ENCODE data around the gene CRABP1.
"Not testable (repeated sequence)": the region's sequence is repeated elsewhere in the genome, so short reads cannot be mapped to it uniquely, and the experiment has no call there.

Gene CRABP1

DNA sequence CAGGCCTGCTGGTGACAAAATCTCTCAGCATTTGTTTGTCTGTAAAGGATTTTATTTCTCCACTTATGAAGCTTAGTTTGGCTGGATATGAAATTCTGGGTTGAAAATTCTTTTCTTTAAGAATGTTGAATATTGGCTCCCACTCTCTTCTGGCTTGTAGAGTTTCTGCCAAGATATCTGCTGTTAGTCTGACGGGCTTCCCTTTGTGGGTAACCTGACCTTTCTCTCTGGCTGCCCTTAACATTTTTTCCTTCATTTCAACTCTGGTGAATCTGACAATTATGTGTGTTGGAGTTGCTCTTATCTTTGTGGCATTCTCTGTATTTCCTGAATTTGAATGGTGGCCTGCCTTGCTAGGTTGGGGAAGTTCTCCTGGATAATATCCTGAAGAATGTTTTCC is 40.0 kb downstream of the CRABP1 start:
- not testable (repeated sequence) for DNase-seq

GRCh38 chr15:78382114-78382880 is 42.1 kb downstream of the CRABP1 start:
- no peak for DNase-seq

DNA sequence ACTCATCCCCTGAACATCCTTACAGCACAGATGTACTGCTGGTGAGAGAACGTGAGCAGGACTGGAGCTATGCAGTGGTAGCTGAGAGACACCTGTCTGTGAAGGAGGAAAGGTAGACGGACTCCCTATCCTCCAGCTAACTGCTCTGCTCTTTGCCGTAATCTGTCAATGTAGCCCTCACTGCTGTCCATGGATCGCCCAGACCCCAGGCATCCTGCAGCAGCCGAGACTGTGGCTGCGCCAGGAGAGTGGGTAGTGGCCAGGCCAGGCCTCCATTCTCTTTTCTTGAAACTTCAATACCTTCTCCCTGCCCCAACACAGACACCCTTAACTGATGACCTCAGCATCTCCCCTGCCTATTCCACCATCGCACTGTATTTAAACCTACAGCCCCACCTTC is 44.5 kb downstream of the CRABP1 start:
- DNase-seq: no peak

DNA sequence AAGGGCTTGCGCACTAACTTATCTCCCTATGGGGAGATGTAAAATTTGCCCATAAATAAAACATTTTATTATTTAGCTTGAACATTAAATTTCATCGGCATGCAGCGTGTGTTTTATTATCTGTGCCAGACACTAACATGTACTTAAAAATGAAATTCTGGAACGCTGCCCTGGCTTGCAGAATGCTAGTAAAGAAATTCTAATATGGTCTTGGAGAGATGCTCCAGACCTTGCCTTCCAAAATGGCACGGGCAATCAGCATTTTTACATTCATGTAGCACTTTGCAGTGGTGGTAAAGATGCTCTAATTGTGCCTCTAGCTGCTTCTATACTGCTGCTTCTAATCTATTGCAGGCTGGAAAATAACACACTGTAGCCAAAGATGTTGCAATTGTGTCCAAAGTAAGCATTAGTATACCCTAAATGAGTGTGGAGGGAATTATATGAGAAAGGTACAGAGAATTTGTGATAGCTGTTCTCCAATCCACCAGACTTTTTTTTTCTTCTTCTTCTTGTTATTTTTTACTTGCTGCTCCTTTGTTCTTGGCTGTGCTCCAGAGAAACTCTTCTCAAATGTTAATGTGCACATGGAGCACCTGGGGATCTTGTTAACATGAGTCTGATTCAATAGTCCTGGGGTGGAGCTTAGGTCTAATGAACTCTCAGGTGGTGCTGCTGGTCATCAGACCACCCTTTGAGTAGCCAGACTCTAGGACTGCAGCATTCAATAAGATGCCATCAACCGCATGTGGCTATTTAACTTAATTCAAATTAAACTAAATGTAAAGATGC is 47.3 kb downstream of the CRABP1 start:
- no peak for DNase-seq

GRCh38 chr15:78388865-78389264 is 48.7 kb downstream of the CRABP1 start:
- DNase-seq: no peak

DNA sequence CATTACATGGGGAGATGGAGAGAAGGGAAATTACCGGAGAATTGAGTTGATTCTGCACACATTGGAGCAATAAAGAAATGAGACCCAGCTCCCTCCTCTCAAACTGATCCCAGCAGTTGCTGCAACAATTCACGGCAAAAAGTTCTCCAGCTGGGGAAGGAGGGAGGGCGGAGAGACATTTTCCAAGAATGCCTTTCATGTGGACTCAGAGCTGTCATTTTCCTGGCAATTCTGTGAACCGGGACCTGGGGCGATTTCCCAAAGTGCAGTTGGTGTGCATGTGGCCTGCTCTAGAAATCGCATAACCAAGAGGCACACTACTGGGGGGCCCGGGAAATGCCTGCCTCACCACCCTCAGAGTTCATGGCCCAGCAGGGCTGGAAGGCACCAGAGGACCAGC is 49.2 kb downstream of the CRABP1 start:
- no peak for DNase-seq

- no peak for DNase-seq
Observed at GRCh38 chr15:78389738-78390137, 49.6 kb downstream of the CRABP1 start.

- no peak for DNase-seq
Observed at GRCh38 chr15:78390242-78390641, 50.1 kb downstream of the CRABP1 start.

DNA sequence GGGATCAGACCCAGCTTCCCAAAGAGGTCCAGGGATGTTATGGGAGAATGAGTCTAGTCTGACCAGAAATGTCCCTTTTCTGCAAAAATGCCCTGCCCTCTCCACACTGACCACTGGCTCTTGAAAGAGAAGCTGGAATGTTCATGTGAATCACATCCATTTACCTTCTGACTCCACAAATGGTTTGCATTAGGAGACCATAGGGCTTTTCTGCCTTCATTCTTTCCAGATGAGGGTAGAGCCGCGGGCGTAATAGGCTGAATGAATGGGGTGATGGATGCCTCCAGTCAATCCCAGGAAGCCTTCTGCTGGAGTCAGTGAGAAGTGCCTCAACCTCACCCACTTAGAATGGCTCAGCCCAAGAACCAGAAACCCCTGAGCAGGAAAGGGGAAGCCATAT is 50.7 kb downstream of the CRABP1 start:
- no peak for DNase-seq

DNA sequence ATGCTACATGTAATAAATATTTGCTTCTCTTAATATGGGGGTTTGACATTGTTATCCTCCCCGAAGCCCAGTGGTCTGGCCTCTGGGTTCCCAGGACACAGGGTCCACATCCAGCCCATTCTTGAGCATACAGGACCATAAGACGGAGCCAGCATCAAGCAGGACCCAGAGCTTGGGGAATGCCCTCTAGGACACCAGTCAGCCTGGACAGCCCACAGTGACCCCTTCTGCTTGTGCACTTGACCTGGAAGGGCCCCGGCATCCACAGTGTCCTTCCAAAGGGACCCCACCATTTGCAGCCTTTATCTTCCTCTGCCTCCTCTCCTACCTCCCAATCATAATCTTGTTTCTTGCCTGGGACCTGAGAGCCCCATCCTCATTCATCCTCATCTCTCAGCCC is 51.6 kb downstream of the CRABP1 start:
- DNase-seq: no peak

DNA sequence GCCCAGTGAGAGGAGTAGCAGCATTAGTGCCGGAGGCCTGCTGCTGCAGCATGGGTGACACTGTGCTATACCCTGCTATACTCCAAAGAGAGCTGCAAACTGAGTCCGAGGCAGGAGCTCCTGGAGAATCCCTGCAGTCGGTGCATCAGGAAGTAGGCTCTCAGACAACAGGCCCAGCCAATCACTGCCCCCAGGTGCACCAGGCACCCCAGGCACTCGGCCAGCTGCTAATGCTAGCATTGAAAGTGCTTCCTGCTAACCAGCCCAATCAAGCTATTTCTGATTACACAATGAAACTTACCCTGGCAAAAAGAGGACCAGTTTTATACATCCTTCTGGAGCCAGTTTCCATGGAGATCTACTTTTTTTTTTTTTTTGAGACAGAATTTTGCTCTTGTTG is 52.3 kb downstream of the CRABP1 start:
- no peak for DNase-seq

- no peak for DNase-seq
Observed at GRCh38 chr15:78393137-78393536, 53.0 kb downstream of the CRABP1 start.

DNA sequence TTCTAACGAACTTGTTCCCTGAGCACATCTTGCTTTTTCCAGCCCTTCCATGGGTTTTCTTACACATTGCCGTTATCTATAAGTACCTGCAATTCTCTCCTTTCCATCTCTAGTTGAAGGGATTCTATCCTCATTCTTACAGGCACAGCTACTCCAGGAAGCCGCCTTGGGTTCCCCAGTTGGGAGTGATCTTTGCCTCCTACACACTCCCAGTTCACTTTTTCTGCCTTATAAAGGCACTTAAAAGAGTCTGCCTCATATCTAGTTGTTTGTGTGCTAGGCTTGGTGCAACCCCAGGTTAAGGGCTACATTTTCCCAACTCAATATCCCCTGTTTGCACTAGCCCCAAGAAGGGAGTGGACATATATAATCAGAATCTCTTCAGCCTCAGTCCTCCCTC is 53.9 kb downstream of the CRABP1 start:
- no peak for DNase-seq

- DNase-seq: no peak
Observed at GRCh38 chr15:78394981-78395616, 54.9 kb downstream of the CRABP1 start.

GRCh38 chr15:78396186-78396814 is 56.1 kb downstream of the CRABP1 start:
- DNase-seq: no peak

DNA sequence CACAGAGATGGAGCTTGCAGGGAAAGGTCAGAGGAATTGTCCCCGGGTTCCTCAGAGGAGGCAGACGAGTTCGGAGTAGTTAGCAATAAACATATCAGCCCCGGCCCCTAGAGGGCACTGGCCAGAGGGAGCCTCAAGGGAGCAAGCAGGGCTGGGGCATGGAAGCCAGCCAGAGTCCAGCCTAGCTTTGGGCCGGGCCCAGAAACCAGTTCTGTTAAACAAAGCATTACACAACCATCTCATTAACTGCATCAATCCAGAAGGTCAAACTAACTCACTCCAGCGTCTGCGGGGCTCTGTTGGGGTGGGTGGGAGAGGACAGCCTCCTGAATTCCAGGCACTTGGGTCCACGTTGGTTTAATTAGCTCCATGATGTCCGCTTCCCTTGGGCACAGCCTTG is 56.8 kb downstream of the CRABP1 start:
- no peak for DNase-seq

DNA sequence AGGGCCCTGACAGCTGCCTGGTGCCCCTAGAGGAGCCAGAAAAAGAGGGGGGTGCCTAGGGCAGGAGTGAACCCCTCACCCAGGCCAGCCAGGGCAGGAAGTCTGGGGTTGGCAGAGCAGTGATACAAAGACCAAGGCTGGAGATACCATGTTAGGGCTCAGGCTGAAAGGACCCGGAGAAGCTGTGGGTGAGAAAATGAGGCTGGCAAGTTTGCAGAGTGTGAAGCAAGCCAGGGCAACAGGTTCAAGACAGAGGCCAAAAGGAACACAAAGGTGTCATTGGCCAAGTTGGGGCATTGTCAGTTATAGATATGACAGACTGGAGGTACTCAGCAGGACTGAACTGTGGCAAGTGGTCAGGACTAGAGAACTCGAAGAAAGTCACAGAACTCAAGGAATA is 57.2 kb downstream of the CRABP1 start:
- DNase-seq: no peak
